H1 (cell line): ENCODE results near the gene IL22RA2. TPM values are rescaled to one million over a fixed set of nuclear protein-coding genes. Genes with fewer than 3 reads are reported as not detected.

Source experiments
- BACH1 ChIP-seq: IDR thresholded peaks from 2 replicates; pipeline ENCODE4 v1.6.1; 2012; ENCODE audit warnings: low read length, improper control_type of control experiment
- CTBP2 ChIP-seq: IDR thresholded peaks from 2 replicates; pipeline ENCODE4 v1.7.0; 2011; ENCODE audit warnings: borderline replicate concordance, mild to moderate bottlenecking, moderate library complexity, mixed read lengths, low read length; ENCODE audit not compliant: insufficient read depth, insufficient read length
- EP300 ChIP-seq, 2 experiments: IDR thresholded peaks; 1 replicate in 1 of 2; 2 replicates in 1 of 2; pipeline ENCODE4 v1.6.1; 2011 to 2012; ENCODE audit warnings: low read depth in 2 of 2, low read length in 2 of 2, mild to moderate bottlenecking in 2 of 2, borderline replicate concordance in 1 of 2, inconsistent platforms in 1 of 2, moderate library complexity in 1 of 2
- TBP ChIP-seq: IDR thresholded peaks from 2 replicates; pipeline ENCODE4 v1.6.1; 2011; ENCODE audit warnings: low read depth, low read length, improper control_type of control experiment
- polyA plus RNA-seq, 7 experiments: library from polyadenylated mRNA; depleted of rRNA in 3 of 7; stranded (reverse) in 5 of 7; unstranded in 2 of 7; fragments of >200 nt in 5 of 7; fragments of 200-250 nt in 2 of 7; gene quantifications; 1 replicate in 5 of 7; 2 replicates in 1 of 7; 4 replicates in 1 of 7; pipeline versions ENCODE4 v1.2.1 to v1.2.3, GENCODE V29; 2011 to 2013; ENCODE audit warnings: missing spikeins in 2 of 7, mixed read lengths in 2 of 7
- total RNA-seq: library from RNA; stranded (reverse); fragmentation: NEBNext Ultra II Directional; extraction: Animal tissue kit (Norgen Biotek cat#: 25700); gene quantifications from 2 replicates; pipeline ENCODE4 v1.2.1, GENCODE V29; 2021

The IL22RA2 gene
- total and polyA plus RNA-seq, 2 of the 8 experiments (the other 6 are each of a cell fraction or from before 2014, with no cell fraction given) = not detected

- TF ChIP-seq CTBP2 (no peak), BACH1 (no peak), EP300 (IDR thresholded peaks at IDR 0.05; ENCODE audit: borderline replicate concordance in 1 of 2, low read depth in 2 of 2, low read length in 2 of 2) (no peak), TBP (no peak)
These were observed 71.2 kb downstream of the IL22RA2 start (continued) for GRCh38 chr6:137102050-137102848.
